ENCODE measurements around the gene PDZD7.

DNA sequence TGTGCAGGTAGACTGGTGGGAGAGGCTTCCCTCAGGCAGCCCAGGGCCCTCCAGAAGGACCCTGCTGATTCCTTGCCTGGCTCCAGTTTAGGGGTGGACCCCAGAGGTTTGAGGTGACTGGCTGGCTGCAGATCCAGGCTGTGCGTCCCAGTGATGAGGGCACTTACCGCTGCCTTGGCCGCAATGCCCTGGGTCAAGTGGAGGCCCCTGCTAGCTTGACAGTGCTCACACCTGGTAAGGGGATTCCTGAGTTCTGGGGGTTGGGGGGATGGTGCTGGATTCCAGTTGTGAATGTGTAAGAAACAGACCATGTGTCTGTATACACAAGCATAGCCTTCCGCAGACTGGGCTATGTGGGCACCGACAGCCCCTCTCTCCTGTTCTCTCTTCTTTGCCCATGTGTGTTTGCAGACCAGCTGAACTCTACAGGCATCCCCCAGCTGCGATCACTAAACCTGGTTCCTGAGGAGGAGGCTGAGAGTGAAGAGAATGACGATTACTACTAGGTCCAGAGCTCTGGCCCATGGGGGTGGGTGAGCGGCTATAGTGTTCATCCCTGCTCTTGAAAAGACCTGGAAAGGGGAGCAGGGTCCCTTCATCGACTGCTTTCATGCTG is 33.6 kb upstream of the PDZD7 start:
- TF ChIP-seq, protein P1, sequence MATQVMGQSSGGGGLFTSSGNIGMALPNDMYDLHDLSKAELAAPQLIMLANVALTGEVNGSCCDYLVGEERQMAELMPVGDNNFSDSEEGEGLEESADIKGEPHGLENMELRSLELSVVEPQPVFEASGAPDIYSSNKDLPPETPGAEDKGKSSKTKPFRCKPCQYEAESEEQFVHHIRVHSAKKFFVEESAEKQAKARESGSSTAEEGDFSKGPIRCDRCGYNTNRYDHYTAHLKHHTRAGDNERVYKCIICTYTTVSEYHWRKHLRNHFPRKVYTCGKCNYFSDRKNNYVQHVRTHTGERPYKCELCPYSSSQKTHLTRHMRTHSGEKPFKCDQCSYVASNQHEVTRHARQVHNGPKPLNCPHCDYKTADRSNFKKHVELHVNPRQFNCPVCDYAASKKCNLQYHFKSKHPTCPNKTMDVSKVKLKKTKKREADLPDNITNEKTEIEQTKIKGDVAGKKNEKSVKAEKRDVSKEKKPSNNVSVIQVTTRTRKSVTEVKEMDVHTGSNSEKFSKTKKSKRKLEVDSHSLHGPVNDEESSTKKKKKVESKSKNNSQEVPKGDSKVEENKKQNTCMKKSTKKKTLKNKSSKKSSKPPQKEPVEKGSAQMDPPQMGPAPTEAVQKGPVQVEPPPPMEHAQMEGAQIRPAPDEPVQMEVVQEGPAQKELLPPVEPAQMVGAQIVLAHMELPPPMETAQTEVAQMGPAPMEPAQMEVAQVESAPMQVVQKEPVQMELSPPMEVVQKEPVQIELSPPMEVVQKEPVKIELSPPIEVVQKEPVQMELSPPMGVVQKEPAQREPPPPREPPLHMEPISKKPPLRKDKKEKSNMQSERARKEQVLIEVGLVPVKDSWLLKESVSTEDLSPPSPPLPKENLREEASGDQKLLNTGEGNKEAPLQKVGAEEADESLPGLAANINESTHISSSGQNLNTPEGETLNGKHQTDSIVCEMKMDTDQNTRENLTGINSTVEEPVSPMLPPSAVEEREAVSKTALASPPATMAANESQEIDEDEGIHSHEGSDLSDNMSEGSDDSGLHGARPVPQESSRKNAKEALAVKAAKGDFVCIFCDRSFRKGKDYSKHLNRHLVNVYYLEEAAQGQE (IDR thresholded peaks at IDR 0.05; ENCODE audit: low read depth, low read length) = no peak
- TF ChIP-seq, protein P2, sequence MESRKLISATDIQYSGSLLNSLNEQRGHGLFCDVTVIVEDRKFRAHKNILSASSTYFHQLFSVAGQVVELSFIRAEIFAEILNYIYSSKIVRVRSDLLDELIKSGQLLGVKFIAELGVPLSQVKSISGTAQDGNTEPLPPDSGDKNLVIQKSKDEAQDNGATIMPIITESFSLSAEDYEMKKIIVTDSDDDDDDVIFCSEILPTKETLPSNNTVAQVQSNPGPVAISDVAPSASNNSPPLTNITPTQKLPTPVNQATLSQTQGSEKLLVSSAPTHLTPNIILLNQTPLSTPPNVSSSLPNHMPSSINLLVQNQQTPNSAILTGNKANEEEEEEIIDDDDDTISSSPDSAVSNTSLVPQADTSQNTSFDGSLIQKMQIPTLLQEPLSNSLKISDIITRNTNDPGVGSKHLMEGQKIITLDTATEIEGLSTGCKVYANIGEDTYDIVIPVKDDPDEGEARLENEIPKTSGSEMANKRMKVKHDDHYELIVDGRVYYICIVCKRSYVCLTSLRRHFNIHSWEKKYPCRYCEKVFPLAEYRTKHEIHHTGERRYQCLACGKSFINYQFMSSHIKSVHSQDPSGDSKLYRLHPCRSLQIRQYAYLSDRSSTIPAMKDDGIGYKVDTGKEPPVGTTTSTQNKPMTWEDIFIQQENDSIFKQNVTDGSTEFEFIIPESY (IDR thresholded peaks at IDR 0.05; ENCODE audit: borderline replicate concordance, low read depth) = no peak
- TF ChIP-seq, protein P3, sequence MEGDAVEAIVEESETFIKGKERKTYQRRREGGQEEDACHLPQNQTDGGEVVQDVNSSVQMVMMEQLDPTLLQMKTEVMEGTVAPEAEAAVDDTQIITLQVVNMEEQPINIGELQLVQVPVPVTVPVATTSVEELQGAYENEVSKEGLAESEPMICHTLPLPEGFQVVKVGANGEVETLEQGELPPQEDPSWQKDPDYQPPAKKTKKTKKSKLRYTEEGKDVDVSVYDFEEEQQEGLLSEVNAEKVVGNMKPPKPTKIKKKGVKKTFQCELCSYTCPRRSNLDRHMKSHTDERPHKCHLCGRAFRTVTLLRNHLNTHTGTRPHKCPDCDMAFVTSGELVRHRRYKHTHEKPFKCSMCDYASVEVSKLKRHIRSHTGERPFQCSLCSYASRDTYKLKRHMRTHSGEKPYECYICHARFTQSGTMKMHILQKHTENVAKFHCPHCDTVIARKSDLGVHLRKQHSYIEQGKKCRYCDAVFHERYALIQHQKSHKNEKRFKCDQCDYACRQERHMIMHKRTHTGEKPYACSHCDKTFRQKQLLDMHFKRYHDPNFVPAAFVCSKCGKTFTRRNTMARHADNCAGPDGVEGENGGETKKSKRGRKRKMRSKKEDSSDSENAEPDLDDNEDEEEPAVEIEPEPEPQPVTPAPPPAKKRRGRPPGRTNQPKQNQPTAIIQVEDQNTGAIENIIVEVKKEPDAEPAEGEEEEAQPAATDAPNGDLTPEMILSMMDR (IDR thresholded peaks at IDR 0.05) = no peak
- TF ChIP-seq, protein P4, sequence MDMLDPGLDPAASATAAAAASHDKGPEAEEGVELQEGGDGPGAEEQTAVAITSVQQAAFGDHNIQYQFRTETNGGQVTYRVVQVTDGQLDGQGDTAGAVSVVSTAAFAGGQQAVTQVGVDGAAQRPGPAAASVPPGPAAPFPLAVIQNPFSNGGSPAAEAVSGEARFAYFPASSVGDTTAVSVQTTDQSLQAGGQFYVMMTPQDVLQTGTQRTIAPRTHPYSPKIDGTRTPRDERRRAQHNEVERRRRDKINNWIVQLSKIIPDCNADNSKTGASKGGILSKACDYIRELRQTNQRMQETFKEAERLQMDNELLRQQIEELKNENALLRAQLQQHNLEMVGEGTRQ (IDR thresholded peaks at IDR 0.05; ENCODE audit: borderline replicate concordance, low read depth, low read length) = no peak
- TF ChIP-seq EZH2phosphoT487 (IDR thresholded peaks at IDR 0.05; ENCODE audit: borderline replicate concordance, low read depth) (no peak), GABPA (IDR thresholded peaks at IDR 0.05; ENCODE audit: low read depth) (no peak), YY1 (IDR thresholded peaks at IDR 0.05; ENCODE audit: low read depth) (no peak), RFX5 (IDR thresholded peaks at IDR 0.05; ENCODE audit: low read length) (no peak), FOXM1 (IDR thresholded peaks at IDR 0.05; ENCODE audit: low read depth) (no peak), TEAD4 (IDR thresholded peaks at IDR 0.05; ENCODE audit: borderline replicate concordance, insufficient read depth) (no peak), SIN3A (IDR thresholded peaks at IDR 0.05; ENCODE audit: borderline replicate concordance, low read depth, low read length) (no peak), TAF1 (IDR thresholded peaks at IDR 0.05; ENCODE audit: borderline replicate concordance, low read depth, low read length) (no peak)
- TF ChIP-seq, protein P5, sequence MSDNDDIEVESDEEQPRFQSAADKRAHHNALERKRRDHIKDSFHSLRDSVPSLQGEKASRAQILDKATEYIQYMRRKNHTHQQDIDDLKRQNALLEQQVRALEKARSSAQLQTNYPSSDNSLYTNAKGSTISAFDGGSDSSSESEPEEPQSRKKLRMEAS (IDR thresholded peaks at IDR 0.05; ENCODE audit: low read depth) = no peak
